T follicular helper cell (primary cell): Measurements from ENCODE around the gene PCDH12.

ENCODE experiments used
- DNase-seq: peaks from one replicate; pipeline ENCODE4 v3.0.0-alpha.2; 2020; ENCODE audit warnings: low read depth

Gene PCDH12

GRCh38 chr5:141906972-141907371, 51.0 kb downstream of the PCDH12 start:
- no peak for DNase-seq

GRCh38 chr5:141906517-141906916, 51.5 kb downstream of the PCDH12 start:
- no peak for DNase-seq

- DNase-seq: no peak
Measured at GRCh38 chr5:141904551-141904950, 53.5 kb downstream of the PCDH12 start.

- DNase-seq: no peak
Measured at GRCh38 chr5:141903261-141903660, 54.7 kb downstream of the PCDH12 start.

- DNase-seq: no peak
Measured at GRCh38 chr5:141902015-141902814, 55.8 kb downstream of the PCDH12 start.

- no peak for DNase-seq
Measured at GRCh38 chr5:141898448-141899049, 59.5 kb downstream of the PCDH12 start.

GRCh38 chr5:141897425-141897824, 60.6 kb downstream of the PCDH12 start:
- no peak for DNase-seq
